Measurements from ENCODE around the gene SPINK5. TPM values are rescaled to one million over a fixed set of nuclear protein-coding genes. Genes with fewer than 3 reads are reported as not detected.
A peak's percentile ranks its signal among the peaks of the same experiment; 100 is the strongest.

Gene SPINK5
- total and polyA plus RNA-seq, 4 donors, result 4.2 to 9.6 (median 6.1) TPM

GRCh38 chr5:148135091-148136048 lies 71.6 kb downstream of the SPINK5 start:
- H3K4me3 ChIP-seq, result no peak overlapping the region
- 70 to 83% methylated on average over 5 of the region's 5 CpGs for WGBS, 2 donors
- H3K27ac ChIP-seq (ENCODE audit: low read depth in 1 of 2, low read length in 1 of 2), result no peak overlapping the region
- no peaks in the 10 kb centered on the region for H3K9me3 ChIP-seq (ENCODE audit: control insufficient read depth in 4 of 4, insufficient read depth in 3 of 4, low read length in 3 of 4)
- H3K4me1 ChIP-seq (ENCODE audit: control insufficient read depth in 5 of 5, insufficient read depth in 5 of 5, low read length in 5 of 5), result no peaks in the 10 kb centered on the region
- no peak for TF ChIP-seq CTCF (IDR thresholded peaks at IDR 0.05; ENCODE audit: control extremely low read depth, extremely low read depth)
- H3K27me3 ChIP-seq (ENCODE audit: control insufficient read depth in 3 of 3, insufficient read depth in 3 of 3, low read length in 2 of 3), result no peaks in the 10 kb centered on the region
- no peaks in the 10 kb centered on the region for H3K36me3 ChIP-seq (ENCODE audit: control insufficient read depth in 4 of 4, insufficient read depth in 4 of 4, low read length in 4 of 4)
- H3K9ac ChIP-seq (ENCODE audit: insufficient read depth in 1 of 2, low read length in 2 of 2), result no peak overlapping the region
- DNase-seq, result peak in 1 of 3 donors; percentile 26
- ATAC-seq (ENCODE audit: insufficient read depth, low FRiP score), result no peak

GRCh38 chr5:148140846-148141245 lies 77.1 kb downstream of the SPINK5 start:
- H3K4me3 ChIP-seq, result no peak overlapping the region
- ATAC-seq (ENCODE audit: insufficient read depth, low FRiP score) (no peak), DNase-seq (no peak)
- H3K9me3 ChIP-seq (ENCODE audit: control insufficient read depth in 4 of 4, insufficient read depth in 3 of 4, low read length in 3 of 4), result no peaks in the 10 kb centered on the region
- H3K36me3 ChIP-seq (ENCODE audit: control insufficient read depth in 4 of 4, insufficient read depth in 4 of 4, low read length in 4 of 4), result no peaks in the 10 kb centered on the region
- no peaks in the 10 kb centered on the region for H3K27me3 ChIP-seq (ENCODE audit: control insufficient read depth in 3 of 3, insufficient read depth in 3 of 3, low read length in 2 of 3)
- H3K4me1 ChIP-seq (ENCODE audit: control insufficient read depth in 5 of 5, insufficient read depth in 5 of 5, low read length in 5 of 5), result peaks cover 0 to 6% (median 0%) of the 10 kb centered on the region in 5 donors
- no peak for TF ChIP-seq CTCF (IDR thresholded peaks at IDR 0.05; ENCODE audit: control extremely low read depth, extremely low read depth)
- no peak overlapping the region for H3K27ac ChIP-seq (ENCODE audit: low read depth in 1 of 2, low read length in 1 of 2)
- 66 to 95% methylated on average over 3 of the region's 3 CpGs for WGBS, 2 donors
- H3K9ac ChIP-seq (ENCODE audit: insufficient read depth in 1 of 2, low read length in 2 of 2), result no peak overlapping the region

- ATAC-seq (ENCODE audit: insufficient read depth, low FRiP score) (no peak), DNase-seq (no peak)
- H3K27me3 ChIP-seq (ENCODE audit: control insufficient read depth in 3 of 3, insufficient read depth in 3 of 3, low read length in 2 of 3), result no peaks in the 10 kb centered on the region
- no peak overlapping the region for H3K27ac ChIP-seq (ENCODE audit: low read depth in 1 of 2, low read length in 1 of 2)
- no peaks in the 10 kb centered on the region for H3K36me3 ChIP-seq (ENCODE audit: control insufficient read depth in 4 of 4, insufficient read depth in 4 of 4, low read length in 4 of 4)
- WGBS, 2 donors, result 80 to 86% methylated on average over 2 of the region's 2 CpGs
- peaks cover 0 to 10% (median 0%) of the 10 kb centered on the region in 5 donors for H3K4me1 ChIP-seq (ENCODE audit: control insufficient read depth in 5 of 5, insufficient read depth in 5 of 5, low read length in 5 of 5)
- H3K9me3 ChIP-seq (ENCODE audit: control insufficient read depth in 4 of 4, insufficient read depth in 3 of 4, low read length in 3 of 4), result no peaks in the 10 kb centered on the region
- no peak for TF ChIP-seq CTCF (IDR thresholded peaks at IDR 0.05; ENCODE audit: control extremely low read depth, extremely low read depth)
- no peak overlapping the region for H3K4me3 ChIP-seq
- H3K9ac ChIP-seq (ENCODE audit: insufficient read depth in 1 of 2, low read length in 2 of 2), result no peak overlapping the region
Measured at GRCh38 chr5:148141645-148142044, 77.9 kb downstream of the SPINK5 start.
